ENCODE data around the gene ANP32A. TPM values are rescaled to one million over a fixed set of nuclear protein-coding genes. Genes with fewer than 3 reads are reported as not detected.
A peak's percentile ranks its signal among the peaks of the same experiment; 100 is the strongest.
"Not testable (repeated sequence)": the region's sequence is repeated elsewhere in the genome, so short reads cannot be mapped to it uniquely, and the experiment has no call there.

ANP32A gene
- total RNA-seq (ENCODE audit: low replicate concordance), result 167 and 222 TPM in 2 replicates
- long read RNA-seq, partial matches to known transcripts, result 2 of 16 reads
- long read RNA-seq, other reads (novel, unspliced or antisense), result 8 of 16 reads

GRCh38 chr15:68820295-68821189, at the start of gene ANP32A:
Gene ANP32A, minus strand, starts transcription at chr15:68820895. Its CDS starts 144 bp downstream, at chr15:68820751.
- Mint-ChIP-seq H3K9me3 (no peaks in the 10 kb centered on the region), H3K27ac (peak within 1 kb of the TSS; percentile 99), H3K4me1 (ENCODE audit: unreplicated experiment) (peaks cover 27% of the 10 kb centered on the region), H3K4me3 (peak within 1 kb of the TSS; percentile 98), H3K36me3 (no peaks in the 10 kb centered on the region), H3K27me3 (no peaks in the 10 kb centered on the region)
- TF ChIP-seq CTCF (conservative IDR thresholded peaks at IDR 0.05), result no peak
- DNase-seq (ENCODE audit: extremely low spot score, unreplicated experiment), result peak; percentile 98

- TF ChIP-seq CTCF (conservative IDR thresholded peaks at IDR 0.05), result no peak
- Mint-ChIP-seq H3K9me3 (peaks cover 8% of the 10 kb centered on the region), H3K4me3 (no peak overlapping the region), H3K27ac (no peak overlapping the region), H3K27me3 (peaks cover 16% of the 10 kb centered on the region), H3K36me3 (no peaks in the 10 kb centered on the region), H3K4me1 (ENCODE audit: unreplicated experiment) (no peaks in the 10 kb centered on the region)
- DNase-seq (ENCODE audit: extremely low spot score, unreplicated experiment), result no peak
Observed at GRCh38 chr15:68868296-68868695, 47.6 kb upstream of the ANP32A start.

- no peak for TF ChIP-seq CTCF (conservative IDR thresholded peaks at IDR 0.05)
- no peak for DNase-seq (ENCODE audit: extremely low spot score, unreplicated experiment)
Observed at GRCh38 chr15:68862415-68862814, 41.7 kb upstream of the ANP32A start.

GRCh38 chr15:68858666-68859065, 38.0 kb upstream of the ANP32A start:
- not testable (repeated sequence) for DNase-seq (ENCODE audit: extremely low spot score, unreplicated experiment); H3K27ac Mint-ChIP-seq; H3K9me3 Mint-ChIP-seq; H3K27me3 Mint-ChIP-seq; H3K4me3 Mint-ChIP-seq; H3K4me1 Mint-ChIP-seq (ENCODE audit: unreplicated experiment); H3K36me3 Mint-ChIP-seq

More at GRCh38 chr15:68862415-68862814, 41.7 kb upstream of the ANP32A start:
- Mint-ChIP-seq H3K4me1 (ENCODE audit: unreplicated experiment) (no peaks in the 10 kb centered on the region), H3K36me3 (no peaks in the 10 kb centered on the region), H3K4me3 (no peak overlapping the region), H3K27ac (no peak overlapping the region), H3K27me3 (peaks cover 7% of the 10 kb centered on the region), H3K9me3 (peaks cover 8% of the 10 kb centered on the region)

- not testable (repeated sequence) for H3K4me3 Mint-ChIP-seq; H3K27ac Mint-ChIP-seq; H3K4me1 Mint-ChIP-seq (ENCODE audit: unreplicated experiment); H3K27me3 Mint-ChIP-seq; DNase-seq (ENCODE audit: extremely low spot score, unreplicated experiment); H3K36me3 Mint-ChIP-seq; H3K9me3 Mint-ChIP-seq
Observed at GRCh38 chr15:68857443-68857842, 36.7 kb upstream of the ANP32A start.

GRCh38 chr15:68852461-68852860, 31.8 kb upstream of the ANP32A start:
- Mint-ChIP-seq H3K9me3 (peaks cover 4% of the 10 kb centered on the region), H3K4me3 (no peak overlapping the region), H3K27ac (no peak overlapping the region), H3K4me1 (ENCODE audit: unreplicated experiment) (peaks cover 4% of the 10 kb centered on the region), H3K36me3 (no peaks in the 10 kb centered on the region), H3K27me3 (peaks cover 10% of the 10 kb centered on the region)
- no peak for TF ChIP-seq CTCF (conservative IDR thresholded peaks at IDR 0.05)
- DNase-seq (ENCODE audit: extremely low spot score, unreplicated experiment), result no peak
